H1 (cell line): Measurements from ENCODE around the gene PLCB4. TPM values are rescaled to one million over a fixed set of nuclear protein-coding genes. Genes with fewer than 3 reads are reported as not detected.

Experiments
- CTCF ChIA-PET: fragments of 300-600 bp; sonication (Branson Sonifier 250); formaldehyde crosslinking; loops from one replicate; lab custom pipeline; 2021; ENCODE audit not compliant: partially characterized antibody; lab: Charles Lee
- POLR2A ChIA-PET: fragments of 300-600 bp; sonication (Branson Sonifier 250); formaldehyde crosslinking; loops from one replicate; lab custom pipeline; 2021; ENCODE audit warnings: inconsistent platforms; ENCODE audit not compliant: partially characterized antibody; lab: Charles Lee
- DNase-seq, 2 experiments: peaks; one replicate each; pipeline versions ENCODE4 v3.0.0 to v3.0.0-alpha.2; 2010 to 2022; ENCODE audit warnings: low spot score in 2 of 2, low read depth in 1 of 2, mixed read lengths in 1 of 2
- FAIRE-seq: peaks from 2 replicates; lab custom pipeline; 2011; peaks lifted over from hg19 to GRCh38; lab: Jason Lieb, UNC
- H2AFZ ChIP-seq: 2 replicates; pipeline ENCODE4 v1.8.1; 2012; ENCODE audit warnings: low read length, inconsistent platforms
- H2AK5ac ChIP-seq: 2 replicates; pipeline ENCODE4 v1.6.1; 2013; ENCODE audit warnings: low read depth, low read length
- H2BK120ac ChIP-seq: replicated peaks from 2 replicates; pipeline ENCODE3; 2013; ENCODE audit warnings: low read depth, low read length, inconsistent platforms
- H2BK12ac ChIP-seq: 2 replicates; pipeline ENCODE4 v1.6.1; 2013; ENCODE audit warnings: low read depth, low read length
- H2BK15ac ChIP-seq: 2 replicates; pipeline ENCODE4 v1.6.1; 2013; ENCODE audit warnings: low read length
- H2BK20ac ChIP-seq: 2 replicates; pipeline ENCODE4 v1.6.1; 2013; ENCODE audit warnings: low read length
- H2BK5ac ChIP-seq: 2 replicates; pipeline ENCODE4 v1.6.1; 2013; ENCODE audit warnings: low read depth, low read length
- H3K14ac ChIP-seq: 2 replicates; pipeline ENCODE4 v1.6.1; 2013; ENCODE audit warnings: inconsistent platforms; ENCODE audit not compliant: insufficient read length
- H3K18ac ChIP-seq: 2 replicates; pipeline ENCODE4 v1.6.1; 2013; ENCODE audit warnings: low read length; ENCODE audit errors: extremely low read depth
- H3K23ac ChIP-seq: 2 replicates; pipeline ENCODE4 v1.6.1; 2013; ENCODE audit warnings: inconsistent platforms; ENCODE audit not compliant: insufficient read length
- H3K23me2 ChIP-seq: 2 replicates; pipeline ENCODE4 v1.6.1; 2013; ENCODE audit warnings: low read depth, low read length
- H3K27ac ChIP-seq: 2 replicates; pipeline ENCODE4 v1.6.1; 2011; ENCODE audit warnings: low read depth, low read length, inconsistent platforms
- H3K27me3 ChIP-seq, 4 experiments: replicated peaks in 1 of 4; 1 replicate in 1 of 4; 2 replicates in 3 of 4; pipeline versions ENCODE4 v1.6.1 to v1.8.1; 2011 to 2013; ENCODE audit warnings: low read length in 3 of 4, mild to moderate bottlenecking in 3 of 4, inconsistent platforms in 2 of 4, mixed read lengths in 2 of 4, moderate library complexity in 1 of 4; ENCODE audit not compliant: control insufficient read depth in 3 of 4, insufficient read depth in 3 of 4; ENCODE audit errors: extremely low read depth in 1 of 4
- H3K36me3 ChIP-seq, 4 experiments: 2 replicates each; pipeline versions ENCODE4 v1.6.1 to v1.8.1; 2011 to 2013; ENCODE audit warnings: mild to moderate bottlenecking in 4 of 4, low read length in 3 of 4, moderate library complexity in 2 of 4, control low read depth in 1 of 4, inconsistent platforms in 1 of 4; ENCODE audit not compliant: insufficient read depth in 4 of 4, control insufficient read depth in 2 of 4
- H3K4ac ChIP-seq: replicated peaks from 2 replicates; pipeline ENCODE3; 2013; ENCODE audit warnings: low read length, low read depth, mixed read lengths, inconsistent platforms; ENCODE audit not compliant: insufficient read length
- H3K4me1 ChIP-seq, 4 experiments: replicated peaks in 1 of 4; 1 replicate in 1 of 4; 2 replicates in 3 of 4; pipeline versions ENCODE4 v1.6.1 to v1.8.1; 2011 to 2013; ENCODE audit warnings: low read length in 3 of 4, inconsistent platforms in 2 of 4, mixed read lengths in 1 of 4; ENCODE audit not compliant: insufficient read depth in 4 of 4, control insufficient read depth in 3 of 4
- H3K4me2 ChIP-seq, 2 experiments: 2 replicates each; pipeline versions ENCODE4 v1.6.1 to v1.8.1; 2011 to 2013; ENCODE audit warnings: low read depth in 2 of 2, low read length in 2 of 2, control low read depth in 1 of 2, inconsistent platforms in 1 of 2, mild to moderate bottlenecking in 1 of 2; ENCODE audit not compliant: insufficient read depth in 1 of 2
- H3K4me3 ChIP-seq, 4 experiments: fragments of 200-600, 300-600 bp in 1 of 4; sonication (generic), shearing (Covaris generic), sonication (Bioruptor Twin) in 1 of 4; 2 replicates each; pipeline versions ENCODE4 v1.5.1 to v1.8.1; 2011 to 2016; ENCODE audit warnings: low read length in 4 of 4, low read depth in 3 of 4, control low read depth in 2 of 4, inconsistent platforms in 2 of 4, mild to moderate bottlenecking in 2 of 4, mixed read lengths in 1 of 4, moderate library complexity in 1 of 4; ENCODE audit not compliant: insufficient read depth in 2 of 4; ENCODE audit errors: extremely low read depth in 1 of 4
- H3K56ac ChIP-seq: replicated peaks from 2 replicates; pipeline ENCODE3; 2013; ENCODE audit warnings: low read depth, mild to moderate bottlenecking, mixed read lengths, low read length, inconsistent platforms; ENCODE audit not compliant: insufficient read length
- H3K79me1 ChIP-seq: 2 replicates; pipeline ENCODE4 v1.6.1; 2013; ENCODE audit warnings: low read depth, low read length, control low read depth
- H3K79me2 ChIP-seq, 2 experiments: 2 replicates each; pipeline versions ENCODE4 v1.6.1 to v1.8.1; 2012 to 2013; ENCODE audit warnings: low read length in 2 of 2, mild to moderate bottlenecking in 2 of 2, inconsistent platforms in 1 of 2; ENCODE audit not compliant: insufficient read depth in 2 of 2, control insufficient read depth in 1 of 2
- H3K9ac ChIP-seq, 4 experiments: replicated peaks in 1 of 4; 1 replicate in 1 of 4; 2 replicates in 3 of 4; pipeline versions ENCODE4 v1.6.1 to v1.8.1; 2011 to 2013; ENCODE audit warnings: low read depth in 3 of 4, low read length in 3 of 4, control low read depth in 2 of 4, mild to moderate bottlenecking in 2 of 4, moderate library complexity in 2 of 4, inconsistent platforms in 1 of 4; ENCODE audit errors: extremely low read depth in 1 of 4
- H3K9me3 ChIP-seq, 2 experiments: 2 replicates each; pipeline versions ENCODE4 v1.6.1 to v1.8.1; 2012 to 2013; ENCODE audit warnings: mild to moderate bottlenecking in 2 of 2, moderate library complexity in 2 of 2, control low read depth in 1 of 2, inconsistent platforms in 1 of 2, low read depth in 1 of 2, low read length in 1 of 2, mixed read lengths in 1 of 2; ENCODE audit not compliant: insufficient read depth in 2 of 2
- H4K20me1 ChIP-seq, 2 experiments: replicated peaks in 1 of 2; 2 replicates each; pipeline versions ENCODE3 to v1.8.1; 2011 to 2013; ENCODE audit warnings: inconsistent platforms in 2 of 2, low read length in 2 of 2, mild to moderate bottlenecking in 1 of 2; ENCODE audit not compliant: insufficient read depth in 2 of 2, control insufficient read depth in 1 of 2
- H4K5ac ChIP-seq: 2 replicates; pipeline ENCODE4 v1.6.1; 2013; ENCODE audit warnings: low read length, low read depth, mixed read lengths, inconsistent platforms; ENCODE audit not compliant: insufficient read length
- H4K8ac ChIP-seq: 2 replicates; pipeline ENCODE4 v1.8.0; 2013; ENCODE audit warnings: mild to moderate bottlenecking, moderate library complexity, low read length, inconsistent platforms; ENCODE audit not compliant: insufficient read depth; ENCODE audit errors: extremely low read depth
- H4K91ac ChIP-seq: replicated peaks from 2 replicates; pipeline ENCODE3; 2013; ENCODE audit warnings: low read length, mixed read lengths, inconsistent platforms; ENCODE audit not compliant: insufficient read length
- CTCF ChIP-seq, 3 experiments: IDR thresholded peaks; 1 replicate in 2 of 3; 2 replicates in 1 of 3; pipeline versions ENCODE4 v1.5.1 to v1.6.1; 2011; ENCODE audit warnings: low read length in 3 of 3, mild to moderate bottlenecking in 3 of 3, inconsistent platforms in 2 of 3, low read depth in 1 of 3, moderate library complexity in 1 of 3; ENCODE audit not compliant: insufficient read depth in 1 of 3; ENCODE audit errors: control extremely low read depth in 1 of 3
- RFX5 ChIP-seq: IDR thresholded peaks from 2 replicates; pipeline ENCODE4 v1.6.1; 2011; ENCODE audit warnings: low read depth, low read length, improper control_type of control experiment, borderline replicate concordance
- SP2 ChIP-seq: IDR thresholded peaks from 2 replicates; pipeline ENCODE4 v1.6.1; 2012; ENCODE audit warnings: mild to moderate bottlenecking, low read length, inconsistent platforms
- YY1 ChIP-seq: IDR thresholded peaks from 2 replicates; pipeline ENCODE4 v1.6.1; 2011; ENCODE audit warnings: low read depth, mild to moderate bottlenecking, low read length
- WGBS, 2 experiments: shearing (Covaris generic) in 1 of 2; methylation state at CpG; one replicate each; pipeline versions ENCODE4 v1.1.6 to v1.1.7; 2013 to 2015; ENCODE audit warnings: low lambda C conversion rate in 2 of 2, mixed read lengths in 2 of 2, inconsistent platforms in 1 of 2, low coverage in 1 of 2, missing lambda C conversion rate in 1 of 2; ENCODE audit not compliant: insufficient replicate concordance in 2 of 2, insufficient coverage in 1 of 2, insufficient read length in 1 of 2; ENCODE audit errors: extremely low coverage in 1 of 2, missing lambda C conversion rate in 1 of 2; 5-methylcytosine and 5-hydroxymethylcytosine counted together
- polyA plus RNA-seq, 7 experiments: library from polyadenylated mRNA; depleted of rRNA in 3 of 7; stranded (reverse) in 5 of 7; unstranded in 2 of 7; fragments of >200 nt in 5 of 7; fragments of 200-250 nt in 2 of 7; gene quantifications; 1 replicate in 5 of 7; 2 replicates in 1 of 7; 4 replicates in 1 of 7; pipeline versions ENCODE4 v1.2.1 to v1.2.3, GENCODE V29; 2011 to 2013; ENCODE audit warnings: missing spikeins in 2 of 7, mixed read lengths in 2 of 7
- total RNA-seq: library from RNA; stranded (reverse); fragmentation: NEBNext Ultra II Directional; extraction: Animal tissue kit (Norgen Biotek cat#: 25700); gene quantifications from 2 replicates; pipeline ENCODE4 v1.2.1, GENCODE V29; 2021
- TF ChIP-seq, protein P1 (sequence below): IDR thresholded peaks from 2 replicates; pipeline ENCODE4 v1.6.1; 2011; ENCODE audit warnings: low read length, improper control_type of control experiment

The PLCB4 gene
- total and polyA plus RNA-seq, 2 of the 8 experiments (the other 6 are each of a cell fraction or from before 2014, with no cell fraction given): 3.2 to 14.1 TPM

GRCh38 chr20:9363673-9364072 lies 294.8 kb downstream of the PLCB4 start:
- H3K4ac ChIP-seq: no peak overlapping the region
- no peak overlapping the region for H2AFZ ChIP-seq
- H4K8ac ChIP-seq: no peak overlapping the region
- no peak overlapping the region for H4K5ac ChIP-seq
- no peaks in the 10 kb centered on the region for H3K79me1 ChIP-seq
- DNase-seq: no peak
- no peak overlapping the region for H2BK12ac ChIP-seq
- H3K9ac ChIP-seq: no peak overlapping the region
- H3K18ac ChIP-seq: no peak overlapping the region
- H2AK5ac ChIP-seq: no peak overlapping the region
- no peak overlapping the region for H3K56ac ChIP-seq
- H4K20me1 ChIP-seq: no peaks in the 10 kb centered on the region
- H2BK120ac ChIP-seq: no peak overlapping the region
- no peak overlapping the region for H2BK15ac ChIP-seq
- POLR2A ChIA-PET: no interaction called here
- no peak for TF ChIP-seq RFX5
- TF ChIP-seq YY1: no peak
- no peak for TF ChIP-seq CTCF (IDR thresholded peaks at IDR 0.05; ENCODE audit: control extremely low read depth in 1 of 3, insufficient read depth in 1 of 3, low read depth in 1 of 3, low read length in 3 of 3)
- TF ChIP-seq, protein P1, sequence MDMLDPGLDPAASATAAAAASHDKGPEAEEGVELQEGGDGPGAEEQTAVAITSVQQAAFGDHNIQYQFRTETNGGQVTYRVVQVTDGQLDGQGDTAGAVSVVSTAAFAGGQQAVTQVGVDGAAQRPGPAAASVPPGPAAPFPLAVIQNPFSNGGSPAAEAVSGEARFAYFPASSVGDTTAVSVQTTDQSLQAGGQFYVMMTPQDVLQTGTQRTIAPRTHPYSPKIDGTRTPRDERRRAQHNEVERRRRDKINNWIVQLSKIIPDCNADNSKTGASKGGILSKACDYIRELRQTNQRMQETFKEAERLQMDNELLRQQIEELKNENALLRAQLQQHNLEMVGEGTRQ: no peak
- TF ChIP-seq SP2: no peak
- H3K79me2 ChIP-seq: no peaks in the 10 kb centered on the region
- H3K27ac ChIP-seq: no peak overlapping the region
- no peak overlapping the region for H2BK5ac ChIP-seq
- H3K14ac ChIP-seq: no peak overlapping the region
- no peak for FAIRE-seq
- no peaks in the 10 kb centered on the region; a peak in 1 of 8 replicates for H3K36me3 ChIP-seq
- CTCF ChIA-PET: interaction anchor here (1.0 to 1.7 kb wide), 3 partner anchors 153 to 604 kb away, joined by 3 to 4 read pairs (median 3); no protein-coding TSS in a partner anchor
- H3K9me3 ChIP-seq: no peaks in the 10 kb centered on the region
- no peak overlapping the region for H4K91ac ChIP-seq
- H3K27me3 ChIP-seq: no peaks in the 10 kb centered on the region
- no peak overlapping the region for H3K4me3 ChIP-seq
- no peaks in the 10 kb centered on the region for H3K4me1 ChIP-seq
- H3K23me2 ChIP-seq: no peaks in the 10 kb centered on the region
- no peak overlapping the region for H3K23ac ChIP-seq
- H2BK20ac ChIP-seq: no peak overlapping the region
- 88% methylated on average over 2 of the region's 2 CpGs; no CpG with 5 or more reads in 1 of the 2 experiments for WGBS, 2 experiments
- no peak overlapping the region for H3K4me2 ChIP-seq
